GM12872 (cell line): Measurements from ENCODE around the gene CBL.

ENCODE experiments used
- TF ChIP-seq, protein P1 (sequence below): IDR thresholded peaks from 3 replicates; pipeline ENCODE4 v1.5.1; 2011; ENCODE audit warnings: low read depth, mild to moderate bottlenecking, low read length, moderate library complexity; ENCODE audit not compliant: insufficient read depth

CBL gene

DNA sequence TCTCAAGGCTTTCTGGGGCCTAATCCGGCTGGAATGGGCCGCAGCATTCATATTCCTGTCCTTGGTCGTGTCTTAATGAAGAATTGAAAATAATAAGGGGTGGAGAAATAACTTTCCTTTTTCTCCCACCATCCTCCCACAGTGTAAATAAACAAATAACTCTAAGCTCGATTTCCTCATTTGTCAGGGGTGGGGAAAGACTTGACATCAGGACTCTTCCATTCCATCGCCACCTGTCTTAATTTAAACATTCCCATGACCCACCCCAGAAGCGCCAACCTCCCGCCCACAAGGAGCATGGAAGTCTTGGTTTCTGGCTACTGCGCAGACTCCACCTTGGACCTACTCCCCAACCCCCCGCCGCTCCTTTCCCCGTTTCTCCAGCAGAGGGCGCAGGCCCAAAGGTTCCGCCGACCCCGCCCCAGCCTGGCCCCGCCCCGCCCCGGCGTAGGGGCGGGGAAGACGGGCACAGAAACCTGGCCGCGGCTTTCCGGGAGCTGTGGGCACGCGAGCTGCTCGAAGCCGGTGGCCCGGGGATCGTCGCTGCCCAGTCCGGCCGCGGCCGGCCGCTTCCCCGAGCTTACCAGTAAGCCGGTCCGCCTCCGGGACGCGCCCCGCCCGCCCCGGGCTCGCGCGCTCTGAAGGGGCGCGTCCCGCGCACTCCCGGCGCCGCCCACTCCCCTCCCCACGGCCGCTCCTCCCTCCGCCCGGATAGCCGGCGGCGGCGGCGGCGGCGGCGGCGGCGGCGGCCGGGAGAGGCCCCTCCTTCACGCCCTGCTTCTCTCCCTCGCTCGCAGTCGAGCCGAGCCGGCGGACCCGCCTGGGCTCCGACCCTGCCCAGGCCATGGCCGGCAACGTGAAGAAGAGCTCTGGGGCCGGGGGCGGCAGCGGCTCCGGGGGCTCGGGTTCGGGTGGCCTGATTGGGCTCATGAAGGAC is at the start of gene CBL:
TSS of gene CBL (plus strand) at position 766 of the 937 bp plus-strand sequence. CDS start at position 845, 79 bp downstream.
- TF ChIP-seq, protein P1, sequence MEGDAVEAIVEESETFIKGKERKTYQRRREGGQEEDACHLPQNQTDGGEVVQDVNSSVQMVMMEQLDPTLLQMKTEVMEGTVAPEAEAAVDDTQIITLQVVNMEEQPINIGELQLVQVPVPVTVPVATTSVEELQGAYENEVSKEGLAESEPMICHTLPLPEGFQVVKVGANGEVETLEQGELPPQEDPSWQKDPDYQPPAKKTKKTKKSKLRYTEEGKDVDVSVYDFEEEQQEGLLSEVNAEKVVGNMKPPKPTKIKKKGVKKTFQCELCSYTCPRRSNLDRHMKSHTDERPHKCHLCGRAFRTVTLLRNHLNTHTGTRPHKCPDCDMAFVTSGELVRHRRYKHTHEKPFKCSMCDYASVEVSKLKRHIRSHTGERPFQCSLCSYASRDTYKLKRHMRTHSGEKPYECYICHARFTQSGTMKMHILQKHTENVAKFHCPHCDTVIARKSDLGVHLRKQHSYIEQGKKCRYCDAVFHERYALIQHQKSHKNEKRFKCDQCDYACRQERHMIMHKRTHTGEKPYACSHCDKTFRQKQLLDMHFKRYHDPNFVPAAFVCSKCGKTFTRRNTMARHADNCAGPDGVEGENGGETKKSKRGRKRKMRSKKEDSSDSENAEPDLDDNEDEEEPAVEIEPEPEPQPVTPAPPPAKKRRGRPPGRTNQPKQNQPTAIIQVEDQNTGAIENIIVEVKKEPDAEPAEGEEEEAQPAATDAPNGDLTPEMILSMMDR, result peak; percentile 85

- TF ChIP-seq, protein P1, result no peak; the same call in 2 of the 3 replicates
Measured at GRCh38 chr11:119156496-119156895, 49.6 kb upstream of the CBL start.

DNA sequence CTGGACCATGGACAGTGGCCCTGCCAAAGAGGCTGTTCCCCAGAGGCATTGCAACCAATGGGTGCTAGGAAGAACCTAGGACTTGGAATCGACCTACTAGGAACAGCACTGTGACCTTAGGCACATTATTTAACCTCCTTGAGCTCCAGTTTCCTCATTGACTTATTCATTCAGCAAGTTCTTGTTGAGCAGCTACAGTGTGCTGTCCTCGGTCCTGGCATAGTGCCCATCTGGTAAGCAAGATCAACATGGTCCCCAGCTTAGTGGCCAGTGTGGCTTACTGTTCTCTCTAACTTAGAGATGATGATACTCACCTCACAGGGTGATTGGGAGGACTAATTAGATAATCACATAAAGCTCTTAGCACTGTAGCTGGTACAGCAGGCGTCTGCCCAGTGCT is 49.1 kb upstream of the CBL start:
- TF ChIP-seq, protein P1, result no peak

GRCh38 chr11:119158467-119158866 is 47.7 kb upstream of the CBL start:
- TF ChIP-seq, protein P1, result no peak

GRCh38 chr11:119160151-119160550 is 46.0 kb upstream of the CBL start:
- TF ChIP-seq, protein P1, result no peak

DNA sequence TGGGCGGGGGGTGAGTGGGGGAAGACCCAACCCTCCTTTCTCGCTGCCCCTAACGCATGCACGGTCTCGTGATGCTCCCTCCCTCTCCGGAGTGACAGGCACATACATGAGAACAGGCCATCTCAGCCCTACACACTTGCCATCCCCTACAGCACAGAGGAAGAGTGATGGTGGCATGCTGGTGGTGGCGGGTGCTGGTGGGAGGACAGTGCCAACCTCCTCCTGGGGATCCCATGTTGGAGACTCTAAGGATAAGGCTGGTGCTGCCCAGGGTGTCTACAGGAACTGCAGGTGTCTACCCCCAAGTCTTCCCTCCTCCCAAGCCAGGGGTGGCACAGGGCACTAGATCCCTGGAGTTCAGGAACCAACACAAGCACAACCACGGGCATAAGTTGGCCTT is 44.3 kb upstream of the CBL start:
- TF ChIP-seq, protein P1, result no peak

DNA sequence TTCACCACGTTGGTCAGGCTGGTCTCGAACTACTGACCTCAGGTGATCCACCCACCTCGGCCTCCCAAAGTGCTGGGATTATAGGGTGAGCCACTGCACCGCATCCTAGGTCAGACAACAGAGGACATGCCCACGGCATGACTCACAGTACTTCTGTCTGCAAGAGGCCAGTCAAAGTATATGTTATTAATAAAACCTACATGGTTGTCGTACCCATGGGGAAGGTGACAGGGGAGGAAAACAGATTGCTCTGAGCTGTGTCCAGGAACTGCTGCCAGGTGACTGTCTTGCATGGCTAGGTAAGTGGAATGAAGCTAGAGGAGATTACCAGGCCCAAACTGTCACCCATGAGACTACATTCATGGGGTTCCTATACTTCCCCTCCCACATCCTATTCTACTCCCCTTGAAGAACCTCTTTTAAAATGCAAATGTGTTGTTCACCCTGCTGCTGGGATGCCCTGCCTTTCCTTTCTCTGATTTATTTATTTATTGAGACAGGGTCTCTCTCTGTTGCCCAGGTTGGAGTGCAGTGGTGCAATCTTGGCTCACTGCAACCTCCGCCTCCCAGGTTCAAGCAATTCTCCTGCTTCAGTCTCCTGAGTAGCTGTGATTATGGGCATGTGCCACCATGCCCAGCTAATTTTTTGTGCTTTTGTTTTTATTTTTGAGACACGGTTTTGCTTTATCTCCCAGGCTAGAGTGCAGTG is 39.6 kb upstream of the CBL start:
- TF ChIP-seq, protein P1, result no peak
